Skeletal muscle tissue (tissue), 4 donors: ENCODE data around the gene TYK2. TPM values are rescaled to one million over a fixed set of nuclear protein-coding genes. Genes with fewer than 3 reads are reported as not detected.
A peak's percentile ranks its signal among the peaks of the same experiment; 100 is the strongest.

ENCODE experiments used
- H3K27ac ChIP-seq: one replicate; pipeline ENCODE4 v1.7.0; 2013; ENCODE audit warnings: mild to moderate bottlenecking, low read depth, low read length, inconsistent platforms
- H3K27me3 ChIP-seq, 3 donors: one replicate each; pipeline ENCODE4 v1.7.0; 2013; ENCODE audit warnings: low read length in 3 of 3; ENCODE audit not compliant: control insufficient read depth in 3 of 3, insufficient read depth in 3 of 3
- H3K36me3 ChIP-seq, 3 donors: one replicate each; pipeline ENCODE4 v1.7.0; 2013; ENCODE audit warnings: low read length in 3 of 3; ENCODE audit not compliant: control insufficient read depth in 3 of 3, insufficient read depth in 3 of 3
- H3K4me1 ChIP-seq, 3 donors: one replicate each; pipeline ENCODE4 v1.7.0; 2013; ENCODE audit warnings: low read length in 3 of 3, mild to moderate bottlenecking in 3 of 3; ENCODE audit not compliant: control insufficient read depth in 3 of 3, insufficient read depth in 3 of 3
- H3K4me3 ChIP-seq, 3 donors: one replicate each; pipeline ENCODE4 v1.7.0; 2013; ENCODE audit warnings: low read length in 3 of 3
- H3K9ac ChIP-seq, 3 donors: one replicate each; pipeline ENCODE4 v1.7.0; 2013; ENCODE audit warnings: low read length in 3 of 3, mild to moderate bottlenecking in 3 of 3, moderate library complexity in 2 of 3, low read depth in 1 of 3
- H3K9me3 ChIP-seq, 3 donors: one replicate each; pipeline ENCODE4 v1.7.0; 2013; ENCODE audit warnings: low read length in 3 of 3; ENCODE audit not compliant: control insufficient read depth in 3 of 3
- total RNA-seq: library from RNA; depleted of rRNA; stranded (reverse); fragments of >200 nt; gene quantifications from one replicate; pipeline ENCODE4 v1.2.3, GENCODE V29; 2014
- donor health status: Osteomylitis.

TYK2 gene
- total RNA-seq, 1 donor from 2014 or later: 38.1 TPM

DNA sequence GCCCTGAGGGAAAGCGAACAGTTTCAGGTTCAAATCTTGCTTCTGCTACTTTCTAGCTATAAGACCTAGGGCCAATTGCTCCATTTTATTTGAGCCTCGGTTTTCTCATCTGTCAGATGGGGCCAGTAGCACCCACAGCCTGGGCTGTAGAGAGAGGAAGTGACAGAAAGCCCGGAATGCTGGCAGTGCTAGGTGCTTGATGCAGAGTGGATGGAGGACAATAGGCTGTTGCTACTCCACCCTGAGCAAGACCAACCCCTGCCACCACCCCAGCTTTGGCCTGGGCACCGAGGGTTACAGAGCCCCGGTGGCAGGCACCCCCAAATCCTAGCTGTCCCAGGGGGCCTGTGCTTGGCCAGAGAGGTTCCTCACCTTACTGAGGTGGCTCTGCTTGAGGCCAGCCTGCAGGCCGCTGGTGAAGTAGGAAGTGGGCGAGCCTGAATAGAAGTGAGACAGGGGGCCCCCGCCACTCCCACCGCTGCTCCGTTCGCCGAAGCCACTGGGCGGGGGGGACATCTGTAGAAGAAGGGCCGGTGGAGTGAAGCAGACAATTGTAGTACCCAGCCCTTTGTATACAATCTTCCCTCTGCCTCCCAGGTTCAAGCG is 62.4 kb downstream of the TYK2 start:
- no peaks in the 10 kb centered on the region for H3K27me3 ChIP-seq
- no peak overlapping the region for H3K9ac ChIP-seq
- peaks cover 39 to 56% (median 46%) of the 10 kb centered on the region in 3 donors for H3K36me3 ChIP-seq
- H3K9me3 ChIP-seq: no peaks in the 10 kb centered on the region
- H3K27ac ChIP-seq: no peak overlapping the region
- no peak overlapping the region for H3K4me3 ChIP-seq
- peaks cover 4 to 16% (median 9%) of the 10 kb centered on the region in 3 donors for H3K4me1 ChIP-seq

DNA sequence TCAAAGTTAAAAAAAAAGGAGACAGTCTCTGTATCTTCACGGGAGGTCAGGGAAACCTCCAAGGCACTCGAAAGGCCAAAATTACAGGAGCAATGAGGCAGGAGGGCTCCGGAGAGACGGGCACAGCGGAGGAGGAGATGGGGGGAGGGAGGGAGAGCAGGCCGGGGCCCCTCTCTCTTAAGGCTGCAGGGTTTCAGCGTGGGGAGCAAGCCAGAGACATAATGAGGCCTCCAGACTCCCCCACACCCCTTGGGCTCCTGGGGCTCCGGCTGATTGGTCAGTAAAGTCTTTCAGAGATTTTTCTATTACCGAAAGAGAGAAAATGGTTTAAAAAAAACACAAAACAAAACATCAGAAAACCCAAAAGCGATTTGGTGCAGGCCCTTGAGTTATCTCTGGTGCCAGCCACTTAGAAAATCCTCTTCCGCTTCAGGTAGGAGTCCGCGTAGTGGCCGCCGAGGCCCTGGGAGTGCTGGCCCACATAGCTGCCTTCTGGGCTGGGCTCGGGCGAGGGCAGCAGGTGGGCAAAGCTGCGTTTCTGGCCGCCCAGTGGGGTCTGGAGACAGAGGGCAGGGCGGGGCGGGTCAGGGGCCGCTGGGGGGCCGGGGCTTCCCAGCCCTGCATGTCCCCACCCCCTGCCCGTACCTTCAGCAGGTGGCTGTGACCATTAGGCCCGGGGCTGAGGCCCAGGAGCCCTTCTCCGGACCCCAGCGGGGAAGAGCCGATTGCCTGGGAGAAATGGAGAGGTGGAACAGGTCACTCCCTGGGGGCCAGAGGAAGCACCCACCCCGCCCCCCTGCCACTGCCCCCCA is 63.1 kb downstream of the TYK2 start:
- H3K9me3 ChIP-seq: no peaks in the 10 kb centered on the region

DNA sequence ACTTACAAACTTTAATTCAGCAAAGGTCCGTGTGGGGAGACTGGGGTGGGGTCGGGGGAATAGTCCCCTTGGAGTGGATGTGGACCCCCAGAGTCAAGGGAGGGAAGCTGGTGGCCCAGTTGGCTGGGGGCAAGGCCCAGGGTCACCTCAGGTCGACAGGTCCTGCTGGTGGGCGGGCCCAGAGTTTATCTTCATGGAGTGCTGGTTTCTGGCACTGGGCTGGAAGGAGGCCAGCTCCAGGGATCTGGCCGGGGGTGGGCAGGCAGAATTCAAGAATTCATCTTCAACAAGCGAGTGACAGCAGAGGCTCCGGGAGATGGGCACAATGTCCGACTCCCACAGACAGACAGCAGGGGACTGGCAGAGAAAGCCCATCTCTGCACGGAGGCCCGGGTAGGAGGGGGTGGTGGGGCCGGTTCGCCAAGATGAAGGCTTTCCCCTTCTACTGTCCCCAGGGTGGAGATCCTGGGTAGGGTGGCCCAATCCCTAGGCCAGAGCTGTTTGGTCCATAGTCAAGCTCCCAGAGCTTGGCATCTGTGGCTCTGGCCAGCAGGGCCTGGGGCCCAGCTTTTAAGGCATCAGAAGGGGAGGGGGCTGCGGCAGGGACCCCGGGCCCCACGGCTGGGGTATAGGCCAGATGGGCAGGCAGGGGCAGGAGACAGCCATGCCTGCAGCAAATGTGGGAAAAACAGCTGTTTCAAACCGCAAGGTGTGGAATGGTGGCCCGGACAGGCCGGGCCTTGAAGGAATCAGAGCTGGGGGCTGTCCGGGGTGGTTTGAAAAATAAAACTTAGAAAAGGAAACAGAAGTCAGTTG is 63.9 kb downstream of the TYK2 start:
- Histone ChIP-seq H3K36me3 (peaks cover 31 to 40% (median 31%) of the 10 kb centered on the region in 3 donors), H3K27ac (peak overlapping the region; percentile 13)

More for the DNA sequence above, 63.1 kb downstream of the TYK2 start:
- H3K4me1 ChIP-seq: peaks cover 4 to 16% (median 9%) of the 10 kb centered on the region in 3 donors
- peaks cover 35 to 48% (median 39%) of the 10 kb centered on the region in 3 donors for H3K36me3 ChIP-seq
- H3K27ac ChIP-seq: no peak overlapping the region
- no peak overlapping the region for H3K4me3 ChIP-seq
- peak overlapping the region in 1 of 3 donors; percentile 14 for H3K9ac ChIP-seq
- H3K27me3 ChIP-seq: no peaks in the 10 kb centered on the region

DNA sequence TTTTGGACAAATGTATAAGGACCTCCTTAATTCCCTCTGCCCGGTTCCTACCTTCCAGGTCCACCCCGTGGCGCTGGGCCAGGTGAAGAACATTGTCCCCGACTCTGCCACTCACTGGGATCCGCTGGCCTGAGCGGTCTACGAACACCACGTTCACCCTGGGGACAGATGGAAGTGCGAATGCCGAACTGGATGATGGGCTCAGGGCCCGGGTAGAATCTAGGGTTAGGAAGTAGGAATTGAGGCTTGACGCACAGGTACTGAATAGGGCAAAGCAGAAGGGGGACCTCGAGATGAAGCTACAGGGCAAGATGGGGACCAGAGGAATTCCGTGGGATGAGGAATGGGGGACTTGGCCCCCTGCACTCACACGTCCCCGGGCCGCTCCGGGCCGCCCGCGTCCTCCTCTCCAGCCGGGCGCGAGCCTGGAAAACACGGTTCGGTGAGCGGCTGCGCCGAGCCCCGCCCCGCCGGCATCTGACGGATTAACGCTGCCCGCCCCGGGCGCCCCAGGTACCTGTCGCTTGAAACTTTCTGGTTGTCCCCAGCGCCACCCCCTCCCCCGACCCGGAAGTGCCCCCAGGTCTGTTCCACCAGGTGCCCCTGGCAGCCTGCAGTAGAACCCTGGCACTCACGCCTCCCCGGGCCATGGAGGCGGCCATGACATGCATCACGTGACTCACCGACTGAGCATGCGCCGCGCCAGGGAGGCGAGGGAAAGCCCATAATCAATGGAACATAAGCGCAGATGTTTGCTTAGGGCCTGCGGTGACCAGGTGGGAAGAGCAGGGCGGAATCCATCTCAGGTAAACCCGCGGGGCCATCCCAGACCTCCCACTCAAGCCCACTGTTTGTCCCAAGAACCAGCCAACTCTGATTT is 64.8 kb downstream of the TYK2 start, which contains the start of gene FDX2:
Gene FDX2, minus strand, starts transcription at position 681 of the 880 bp plus-strand sequence. Its CDS starts 19 bp downstream, at position 662.
- no peaks in the 10 kb centered on the region for H3K27me3 ChIP-seq
- H3K9ac ChIP-seq: peak within 1 kb of the TSS; percentile 83 to 92 (median 86)
- H3K4me1 ChIP-seq: peaks cover 4 to 16% (median 9%) of the 10 kb centered on the region in 3 donors
- peaks cover 26 to 37% (median 31%) of the 10 kb centered on the region in 3 donors for H3K36me3 ChIP-seq
- H3K27ac ChIP-seq: peak within 1 kb of the TSS; percentile 13
- H3K4me3 ChIP-seq: peak within 1 kb of the TSS; percentile 86 to 98 (median 96)
- H3K9me3 ChIP-seq: no peaks in the 10 kb centered on the region

More for the DNA sequence above, 63.9 kb downstream of the TYK2 start:
- Histone ChIP-seq H3K4me3 (no peak overlapping the region), H3K4me1 (peaks cover 4 to 16% (median 9%) of the 10 kb centered on the region in 3 donors), H3K27me3 (no peaks in the 10 kb centered on the region), H3K9ac (peak overlapping the region in 1 of 3 donors; percentile 86), H3K9me3 (no peaks in the 10 kb centered on the region)

DNA sequence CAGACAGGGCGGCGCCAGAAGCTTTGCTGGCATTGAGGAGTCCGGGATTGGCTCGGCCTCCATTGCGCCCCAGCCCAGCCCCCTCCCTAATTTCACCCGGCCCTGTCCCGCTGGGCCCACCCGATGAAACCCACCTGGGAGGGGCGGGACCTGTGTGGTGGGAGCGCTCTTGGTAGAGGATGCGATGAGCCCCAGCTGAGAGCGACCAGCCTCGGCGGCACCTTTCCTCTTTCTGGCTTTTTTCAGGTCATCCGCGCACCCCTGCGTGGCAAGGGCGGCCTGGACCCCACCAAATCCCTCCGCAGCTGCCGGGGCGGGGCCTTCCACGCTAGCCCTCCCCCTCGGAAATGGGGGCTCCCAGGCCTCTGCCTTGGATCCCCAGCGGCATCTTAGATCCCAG is 70.9 kb downstream of the TYK2 start, which contains the start of gene ZGLP1:
Gene ZGLP1, minus strand, starts transcription at position 393 of the 400 bp plus-strand sequence.
- peaks cover 0 to 1% (median 0%) of the 10 kb centered on the region in 3 donors for H3K4me1 ChIP-seq
- H3K36me3 ChIP-seq: peaks cover 0 to 15% (median 15%) of the 10 kb centered on the region in 3 donors
- no peak within 1 kb of the TSS for H3K9ac ChIP-seq
- H3K27ac ChIP-seq: no peak within 1 kb of the TSS
- no peaks in the 10 kb centered on the region for H3K27me3 ChIP-seq
- H3K9me3 ChIP-seq: no peaks in the 10 kb centered on the region
- H3K4me3 ChIP-seq: no peak within 1 kb of the TSS

DNA sequence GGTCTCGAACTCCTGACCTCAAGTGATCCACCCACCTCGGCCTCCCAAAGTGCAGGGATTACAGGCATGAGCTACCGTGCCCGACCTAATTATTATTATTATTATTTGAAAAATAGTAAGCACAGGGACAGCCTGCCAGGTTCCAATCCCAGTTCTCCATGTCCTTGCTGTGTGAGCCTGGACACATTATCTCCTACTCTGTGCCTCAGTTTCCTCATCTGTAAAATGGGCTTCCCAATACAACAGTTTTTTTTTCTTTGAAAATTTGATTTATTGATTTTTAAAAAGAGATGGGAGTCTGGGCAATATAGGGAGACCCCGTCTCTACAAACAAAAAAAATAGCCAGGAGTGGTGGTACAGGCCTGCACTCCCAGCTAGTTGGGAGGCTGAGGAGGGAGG is 74.0 kb downstream of the TYK2 start:
- Histone ChIP-seq H3K27me3 (peaks cover 0 to 8% (median 7%) of the 10 kb centered on the region in 3 donors), H3K4me3 (no peak overlapping the region), H3K9ac (no peak overlapping the region), H3K4me1 (no peaks in the 10 kb centered on the region), H3K27ac (no peak overlapping the region), H3K36me3 (peaks cover 0 to 11% (median 10%) of the 10 kb centered on the region in 3 donors), H3K9me3 (no peaks in the 10 kb centered on the region)

DNA sequence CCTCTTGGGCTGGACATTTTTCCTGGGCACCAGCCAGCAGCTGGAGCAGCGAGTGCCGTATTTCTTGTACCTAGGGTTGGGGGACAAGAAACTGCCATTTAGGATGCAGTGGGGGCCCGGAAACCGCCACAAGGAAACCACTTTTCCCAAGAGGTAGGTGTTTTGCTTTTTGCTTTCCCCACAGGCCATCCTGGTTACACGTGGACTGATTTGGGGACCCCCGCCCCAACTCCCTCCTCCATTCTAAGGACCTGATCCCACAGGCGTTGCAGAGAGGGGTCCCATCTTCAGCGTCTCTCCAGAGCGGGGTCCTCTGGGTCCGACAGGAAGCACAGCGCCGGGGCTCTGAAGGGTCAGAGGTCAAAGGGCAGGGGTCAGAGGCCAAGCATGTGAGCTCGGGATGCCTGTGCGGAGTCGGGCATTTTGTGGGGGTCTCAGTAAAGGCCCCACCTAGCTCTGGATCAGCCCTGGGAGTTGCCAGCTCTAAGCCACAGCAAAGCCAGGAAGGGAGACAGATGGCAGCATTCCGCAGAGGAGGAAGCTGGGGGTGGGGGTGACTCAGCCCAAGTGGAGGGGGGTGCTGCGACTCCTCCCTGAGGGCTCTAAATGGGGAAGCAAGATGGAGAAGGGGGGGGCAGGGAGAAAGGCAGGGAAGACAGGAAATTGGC is 75.1 kb downstream of the TYK2 start:
- H3K27ac ChIP-seq: no peak overlapping the region
- H3K27me3 ChIP-seq: peaks cover 0 to 8% (median 7%) of the 10 kb centered on the region in 3 donors
- H3K4me1 ChIP-seq: no peaks in the 10 kb centered on the region
- H3K4me3 ChIP-seq: no peak overlapping the region
- peaks cover 0 to 5% (median 3%) of the 10 kb centered on the region in 3 donors for H3K36me3 ChIP-seq
- no peak overlapping the region for H3K9ac ChIP-seq
- H3K9me3 ChIP-seq: no peaks in the 10 kb centered on the region
